Suprapubic skin (tissue), 4 donors: ENCODE measurements around the gene PRC1.

ENCODE experiments used
- CTCF ChIP-seq, 2 donors: fragments of 200-600 bp in 1 of 2; fragments of 450-650 bp in 1 of 2; sonication (generic) in 1 of 2; IDR thresholded peaks; one replicate each; pipeline ENCODE4 v1.5.1; 2016 to 2019; ENCODE audit warnings: antibody characterized with exemption in 2 of 2, mild to moderate bottlenecking in 1 of 2, moderate library complexity in 1 of 2
- EP300 ChIP-seq: sonication (generic); formaldehyde crosslinking; IDR thresholded peaks from one replicate; pipeline ENCODE4 v1.6.1; 2017; ENCODE audit warnings: antibody characterized with exemption
- POLR2A ChIP-seq, 2 donors: fragments of 450-650 bp; IDR thresholded peaks; one replicate each; pipeline ENCODE4 v1.6.1; 2017; ENCODE audit warnings: antibody characterized with exemption in 2 of 2, mild to moderate bottlenecking in 2 of 2, moderate library complexity in 2 of 2
- POLR2AphosphoS5 ChIP-seq, 3 donors: sonication (generic); formaldehyde crosslinking; IDR thresholded peaks; one replicate each; pipeline ENCODE4 v1.6.1; 2017; ENCODE audit warnings: antibody characterized with exemption in 3 of 3

- no peak for TF ChIP-seq CTCF (IDR thresholded peaks at IDR 0.05)
- TF ChIP-seq POLR2A (IDR thresholded peaks at IDR 0.05), result no peak
- TF ChIP-seq EP300, result no peak
- no peak for TF ChIP-seq POLR2AphosphoS5 (IDR thresholded peaks at IDR 0.05)
These were observed 62.8 kb downstream of the PRC1 start for GRCh38 chr15:90931575-90931827.
